Pancreas (tissue), 10 donors: ENCODE data around the gene NR4A3. TPM values are rescaled to one million over a fixed set of nuclear protein-coding genes. Genes with fewer than 3 reads are reported as not detected.

Source experiments
- ATAC-seq, 4 donors: fragments of 200-7000 bp; cut with Tn5 transposase; one replicate each; pipeline versions ENCODE4 v1.8.0 to v1.9.1; 2020; ENCODE audit warnings: mild to moderate bottlenecking in 4 of 4, moderate library complexity in 4 of 4
- DNase-seq, 6 donors: peaks; one replicate each; pipeline ENCODE4 v3.0.0-alpha.2; 2020
- FAIRE-seq: peaks from 2 replicates; lab custom pipeline; 2012; peaks lifted over from hg19 to GRCh38; lab: Jason Lieb, UNC
- H3K27ac ChIP-seq, 4 donors: fragments of 200-600 bp; sonication (generic); 1 replicate in 3 of 4; 2 replicates in 1 of 4; pipeline versions ENCODE4 v1.5.0 to v1.8.0; 2020
- H3K27me3 ChIP-seq, 4 donors: fragments of 200-600 bp; one replicate each; pipeline ENCODE4 v1.8.0; 2021
- H3K36me3 ChIP-seq, 3 donors: fragments of 200-600 bp; sonication (generic) in 1 of 3; one replicate each; pipeline versions ENCODE4 v1.5.0 to v1.8.0; 2020 to 2021
- H3K4me1 ChIP-seq, 3 donors: fragments of 200-600 bp; one replicate each; pipeline ENCODE4 v1.8.0; 2021
- H3K4me3 ChIP-seq, 4 donors: fragments of 200-600 bp; sonication (generic) in 2 of 4; one replicate each; pipeline versions ENCODE4 v1.5.0 to v1.8.0; 2020 to 2021
- H3K9me3 ChIP-seq, 4 donors: fragments of 200-600 bp; one replicate each; pipeline ENCODE4 v1.8.0; 2021
- CTCF ChIP-seq, 4 donors: fragments of 200-600 bp; sonication (generic) in 3 of 4; IDR thresholded peaks; one replicate each; pipeline versions ENCODE4 v1.5.0 to v1.8.0; 2021; ENCODE audit warnings: antibody characterized with exemption in 4 of 4
- WGBS, 2 donors: extraction: QIAGEN DNeasy Blood & Tissue Kit; methylation state at CpG; one replicate each; pipeline ENCODE4 v1.1.7; 2013; 5-methylcytosine and 5-hydroxymethylcytosine counted together
- intact Hi-C, 3 donors: fragments of 100-400 bp; cut with DNase I; formaldehyde crosslinking; loops; one replicate each; pipeline versions ENCODE4 v1.11.1 to v1.14.2; 2022
- polyA plus RNA-seq, 2 donors: library from polyadenylated mRNA; stranded (reverse); fragments of 200-250 nt; gene quantifications; one replicate each; pipeline ENCODE4 v1.2.3, GENCODE V29; 2013
- total RNA-seq, 6 donors: library from RNA; stranded (reverse); fragmentation: NEBNext Ultra II Directional in 4 of 6; extraction: Animal tissue kit (Norgen Biotek cat#: 25700) in 4 of 6; gene quantifications; one replicate each; pipeline versions ENCODE4 v1.2.1 to v1.2.4, GENCODE V29; 2021 to 2023
- donor health status: healthy with polysubstance abuse.
- donor health status: DM: no; HTN: no; CAD: no; lungs with moderate emphysema.
- donor health status: DM: no; HTN: no; CAD: no.
- donor health status: control.
- donor health status: control.
- donor health status: Bipolar disorder and iron deficiency.
- donor health status: DM: yes; HTN: yes; CAD: no.
- donor health status: DM: no; HTN: no; CAD: no.
- donor health status: DM: no; HTN: no; CAD: no.
- donor health status: DM: yes; HTN: yes; CAD: no.

Gene NR4A3
- total and polyA plus RNA-seq, 8 donors = 0.41 to 3.8 (median 1.5) TPM

DNA sequence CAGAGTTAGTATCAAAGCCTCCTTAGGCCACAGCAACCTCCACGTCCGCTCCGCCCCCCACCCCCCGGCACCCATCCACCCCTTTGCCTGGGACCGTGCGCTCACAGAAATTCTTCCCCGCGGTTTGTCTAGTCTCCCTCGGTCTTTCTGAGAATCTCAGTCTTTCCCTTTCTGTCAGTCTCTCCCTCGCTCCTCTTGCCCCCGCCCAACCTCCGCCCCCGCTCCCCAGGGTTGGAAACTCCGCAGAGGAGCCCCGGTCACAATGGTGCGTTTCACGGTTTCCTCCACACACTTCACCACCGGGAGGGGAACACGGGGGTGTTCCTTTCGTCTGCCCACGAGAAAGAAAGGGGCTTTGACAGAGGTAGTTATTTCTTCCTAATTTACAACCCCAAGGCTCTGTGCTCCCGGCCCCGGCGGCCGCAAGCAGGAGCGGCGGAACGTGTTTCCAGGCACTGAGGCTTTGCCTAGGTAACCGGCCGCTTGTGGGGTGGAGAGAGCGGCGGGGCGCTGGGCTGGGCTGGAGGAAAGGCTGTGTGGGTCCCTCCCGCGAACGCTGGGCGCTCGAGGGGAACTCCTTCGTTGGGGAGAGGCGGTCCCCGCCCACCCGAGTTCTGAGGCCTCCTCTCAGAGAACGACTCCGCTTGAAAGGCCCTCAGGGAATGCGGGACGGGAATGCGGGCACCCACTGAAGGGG, 2.1 kb downstream of the NR4A3 start:
- H3K4me1 ChIP-seq = peaks cover 0 to 5% (median 1%) of the 10 kb centered on the region in 3 donors
- FAIRE-seq (no peak), DNase-seq (peak; percentile 18 to 80 (median 47)), ATAC-seq (no peak)
- H3K27ac ChIP-seq = no peak overlapping the region
- no peaks in the 10 kb centered on the region for H3K36me3 ChIP-seq
- intact Hi-C loops = no loop called here
- H3K27me3 ChIP-seq = no peaks in the 10 kb centered on the region
- 1% methylated on average over 39 to 47 of the region's 47 CpGs for WGBS, 2 donors
- H3K4me3 ChIP-seq = peak overlapping the region; percentile 31 to 84 (median 78)
- H3K9me3 ChIP-seq = no peaks in the 10 kb centered on the region
- no peak for TF ChIP-seq CTCF (IDR thresholded peaks at IDR 0.05)

- 12 to 13% methylated on average over 55 to 56 of the region's 56 CpGs for WGBS, 2 donors
- no peak for ATAC-seq
- TF ChIP-seq CTCF (IDR thresholded peaks at IDR 0.05) = no peak
- no peak for FAIRE-seq
- intact Hi-C loops = no loop called here
- Histone ChIP-seq H3K27ac (no peak overlapping the region), H3K4me1 (peaks cover 0 to 3% (median 0%) of the 10 kb centered on the region in 3 donors), H3K27me3 (no peaks in the 10 kb centered on the region), H3K36me3 (no peaks in the 10 kb centered on the region), H3K4me3 (peak overlapping the region; percentile 31 to 84 (median 78)), H3K9me3 (no peaks in the 10 kb centered on the region)
- DNase-seq = peak; percentile 15 to 73 (median 44)
Measured at GRCh38 chr9:99824378-99825171, 2.9 kb downstream of the NR4A3 start.

GRCh38 chr9:99825172-99826046, 3.7 kb downstream of the NR4A3 start:
- Histone ChIP-seq H3K36me3 (no peaks in the 10 kb centered on the region), H3K4me1 (peaks cover 0 to 3% (median 0%) of the 10 kb centered on the region in 3 donors), H3K27me3 (no peaks in the 10 kb centered on the region), H3K27ac (no peak overlapping the region), H3K9me3 (no peaks in the 10 kb centered on the region), H3K4me3 (peak overlapping the region in 1 of 4 donors; percentile 82)
- intact Hi-C loops = no loop called here
- peak in 1 of 6 donors; percentile 62 for DNase-seq
- WGBS, 2 donors = 65 to 66% methylated on average over 44 of the region's 44 CpGs
- no peak for FAIRE-seq
- ATAC-seq = no peak
- no peak for TF ChIP-seq CTCF (IDR thresholded peaks at IDR 0.05)

- no peak for DNase-seq
- ATAC-seq = no peak
- 92% methylated on average over 3 of the region's 3 CpGs for WGBS, 2 donors
- Histone ChIP-seq H3K36me3 (no peaks in the 10 kb centered on the region), H3K27me3 (no peaks in the 10 kb centered on the region), H3K9me3 (no peaks in the 10 kb centered on the region), H3K27ac (no peak overlapping the region), H3K4me3 (no peak overlapping the region), H3K4me1 (peaks cover 0 to 3% (median 0%) of the 10 kb centered on the region in 3 donors)
- no peak for FAIRE-seq
- TF ChIP-seq CTCF (IDR thresholded peaks at IDR 0.05) = no peak
- intact Hi-C loops = no loop called here
Measured at GRCh38 chr9:99826579-99826978, 4.9 kb downstream of the NR4A3 start.
